Measurements from ENCODE around the gene MTUS2. TPM values are rescaled to one million over a fixed set of nuclear protein-coding genes. Genes with fewer than 3 reads are reported as not detected.

The MTUS2 gene
- total RNA-seq, 4 donors from 2014 or later, result 0.16 to 0.75 (median 0.24) TPM

- no peak overlapping the region for H3K27ac ChIP-seq
- no peaks in the 10 kb centered on the region for H3K4me1 ChIP-seq
- in situ Hi-C loops (cut with MboI; ENCODE audit: low pct_ligation_motif_present in 1 of 4, low pct_unique_long_range_greater_than_20kb in 1 of 4, low sequenced_read_pairs in 3 of 4), result no loop called here
- H3K4me3 ChIP-seq, result no peak overlapping the region
- H3K9me3 ChIP-seq, result no peaks in the 10 kb centered on the region
- TF ChIP-seq POLR2A (IDR thresholded peaks at IDR 0.05) (no peak), EP300 (IDR thresholded peaks at IDR 0.05; ENCODE audit: low read depth) (no peak), POLR2AphosphoS5 (IDR thresholded peaks at IDR 0.05) (no peak), CTCF (IDR thresholded peaks at IDR 0.05) (no peak)
- 40 to 67% methylated on average over 3 to 4 of the region's 4 CpGs for WGBS, 2 donors (ENCODE audit: low coverage in 1 of 2)
- H3K27me3 ChIP-seq, result no peaks in the 10 kb centered on the region
- intact Hi-C loops (cut with DNase I; ENCODE audit: low total_unique reads), result no loop called here
- DNase-seq, result no peak
- no peaks in the 10 kb centered on the region for H3K36me3 ChIP-seq
These were observed 350.4 kb downstream of the MTUS2 start for GRCh38 chr13:29170436-29171082.

- Histone ChIP-seq H3K27me3 (no peaks in the 10 kb centered on the region), H3K4me3 (no peak overlapping the region), H3K27ac (no peak overlapping the region), H3K36me3 (no peaks in the 10 kb centered on the region), H3K9me3 (no peaks in the 10 kb centered on the region), H3K4me1 (no peaks in the 10 kb centered on the region)
- 80 to 90% methylated on average over 3 of the region's 3 CpGs for WGBS, 2 donors (ENCODE audit: low coverage in 1 of 2)
- DNase-seq, result no peak
- in situ Hi-C loops (cut with MboI; ENCODE audit: low pct_ligation_motif_present in 1 of 4, low pct_unique_long_range_greater_than_20kb in 1 of 4, low sequenced_read_pairs in 3 of 4) (no loop called here), intact Hi-C loops (cut with DNase I; ENCODE audit: low total_unique reads) (no loop called here)
- TF ChIP-seq EP300 (IDR thresholded peaks at IDR 0.05; ENCODE audit: low read depth) (no peak), CTCF (IDR thresholded peaks at IDR 0.05) (no peak), POLR2AphosphoS5 (IDR thresholded peaks at IDR 0.05) (no peak), POLR2A (IDR thresholded peaks at IDR 0.05) (no peak)
These were observed 351.1 kb downstream of the MTUS2 start for GRCh38 chr13:29171244-29171643.

GRCh38 chr13:29174093-29174492, 354.0 kb downstream of the MTUS2 start:
- H3K4me1 ChIP-seq, result no peaks in the 10 kb centered on the region
- WGBS, 2 donors (ENCODE audit: low coverage in 1 of 2), result 76 to 78% methylated on average over 3 of the region's 3 CpGs
- intact Hi-C loops (cut with DNase I; ENCODE audit: low total_unique reads), result no loop called here

GRCh38 chr13:29175250-29175873, 355.2 kb downstream of the MTUS2 start:
- H3K4me3 ChIP-seq, result no peak overlapping the region
- H3K9me3 ChIP-seq, result no peaks in the 10 kb centered on the region
- no peaks in the 10 kb centered on the region for H3K4me1 ChIP-seq
- no peak overlapping the region for H3K27ac ChIP-seq
- 81 to 82% methylated on average over 3 of the region's 3 CpGs for WGBS, 2 donors (ENCODE audit: low coverage in 1 of 2)
- no peak for DNase-seq
- no peak for TF ChIP-seq POLR2AphosphoS5 (IDR thresholded peaks at IDR 0.05)
- no peak for TF ChIP-seq CTCF (IDR thresholded peaks at IDR 0.05)
- TF ChIP-seq EP300 (IDR thresholded peaks at IDR 0.05; ENCODE audit: low read depth), result no peak
- TF ChIP-seq POLR2A (IDR thresholded peaks at IDR 0.05), result no peak
- no peaks in the 10 kb centered on the region for H3K36me3 ChIP-seq
- intact Hi-C loops (cut with DNase I; ENCODE audit: low total_unique reads), result no loop called here
- H3K27me3 ChIP-seq, result no peaks in the 10 kb centered on the region
- in situ Hi-C loops (cut with MboI; ENCODE audit: low pct_ligation_motif_present in 1 of 4, low pct_unique_long_range_greater_than_20kb in 1 of 4, low sequenced_read_pairs in 3 of 4), result no loop called here

More at GRCh38 chr13:29174093-29174492, 354.0 kb downstream of the MTUS2 start:
- Histone ChIP-seq H3K9me3 (no peaks in the 10 kb centered on the region), H3K36me3 (no peaks in the 10 kb centered on the region), H3K4me3 (no peak overlapping the region), H3K27me3 (no peaks in the 10 kb centered on the region), H3K27ac (no peak overlapping the region)
- in situ Hi-C loops (cut with MboI; ENCODE audit: low pct_ligation_motif_present in 1 of 4, low pct_unique_long_range_greater_than_20kb in 1 of 4, low sequenced_read_pairs in 3 of 4), result no loop called here
- TF ChIP-seq EP300 (IDR thresholded peaks at IDR 0.05; ENCODE audit: low read depth), result no peak
- no peak for TF ChIP-seq POLR2AphosphoS5 (IDR thresholded peaks at IDR 0.05)
- no peak for TF ChIP-seq CTCF (IDR thresholded peaks at IDR 0.05)
- no peak for TF ChIP-seq POLR2A (IDR thresholded peaks at IDR 0.05)
- DNase-seq, result no peak
